ENCODE data around the gene TDRD12. TPM values are rescaled to one million over a fixed set of nuclear protein-coding genes. Genes with fewer than 3 reads are reported as not detected.
A peak's percentile ranks its signal among the peaks of the same experiment; 100 is the strongest.

TDRD12 gene
- total and polyA plus RNA-seq, 2 of the 13 experiments (the other 11 are each of a cell fraction or from before 2014, with no cell fraction given): 0.03 to 0.40 TPM

DNA sequence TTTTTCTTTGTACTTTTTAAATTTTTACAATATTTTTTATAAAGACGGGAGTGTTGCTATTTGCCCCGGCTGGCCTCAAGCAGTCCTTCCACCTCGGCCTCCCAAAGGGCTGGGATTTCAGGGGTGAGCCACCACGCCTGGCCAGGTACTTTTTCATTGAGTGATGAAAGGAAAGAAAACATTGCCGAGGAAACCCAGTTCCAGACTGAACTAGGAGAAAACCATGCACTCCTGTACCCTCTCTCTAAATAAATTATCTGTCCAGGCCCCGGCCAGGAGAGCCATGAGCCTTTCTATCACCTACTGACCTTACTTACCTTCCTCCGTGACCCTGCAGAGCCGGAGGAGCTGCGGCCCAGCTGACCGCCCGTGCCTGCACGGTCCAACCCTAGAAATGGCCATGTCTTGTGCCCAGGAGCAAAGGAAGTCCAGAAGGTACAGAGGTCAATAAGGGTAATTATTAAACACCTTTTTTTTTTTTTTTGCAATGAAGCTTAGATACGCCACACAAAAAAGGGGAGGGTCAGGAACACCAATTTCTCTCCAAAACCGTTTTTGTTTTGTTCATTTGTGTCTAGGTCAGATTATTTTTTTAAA is 149.9 kb downstream of the TDRD12 start, which contains the start of gene SLC7A9 (continued):
- TF ChIP-seq CEBPB (IDR thresholded peaks at IDR 0.05; ENCODE audit: borderline replicate concordance, low read depth, low read length) (no peak), ZNF281 (CRISPR knock-in tag; IDR thresholded peaks at IDR 0.05; ENCODE audit: borderline replicate concordance) (no peak), SIX4 (CRISPR knock-in tag; IDR thresholded peaks at IDR 0.05) (no peak), TSC22D2 (CRISPR knock-in tag; IDR thresholded peaks at IDR 0.05; ENCODE audit: borderline replicate concordance) (no peak), NFATC3 (CRISPR knock-in tag; IDR thresholded peaks at IDR 0.05) (no peak), ZNF205 (CRISPR knock-in tag; IDR thresholded peaks at IDR 0.05) (no peak), ZNF20 (CRISPR knock-in tag; IDR thresholded peaks at IDR 0.05) (no peak), GFI1 (CRISPR knock-in tag; IDR thresholded peaks at IDR 0.05; ENCODE audit: borderline replicate concordance) (no peak), NKX3-1 (CRISPR knock-in tag; IDR thresholded peaks at IDR 0.05) (0 out of 2 replicates have a peak, but pooled peaks have one; percentile 34), MXD4 (CRISPR knock-in tag; IDR thresholded peaks at IDR 0.05) (no peak), ZFP36 (IDR thresholded peaks at IDR 0.05; ENCODE audit: borderline replicate concordance, low read depth, low read length, partially characterized antibody) (no peak), ZNF383 (CRISPR knock-in tag; IDR thresholded peaks at IDR 0.05; ENCODE audit: borderline replicate concordance) (no peak), HCFC1 (IDR thresholded peaks at IDR 0.05; ENCODE audit: low read depth, low read length) (no peak), ZBED4 (CRISPR knock-in tag; IDR thresholded peaks at IDR 0.05; ENCODE audit: borderline replicate concordance) (no peak), BRD4 (CRISPR knock-in tag; IDR thresholded peaks at IDR 0.05) (no peak), ZNF224 (CRISPR knock-in tag; IDR thresholded peaks at IDR 0.05) (0 out of 2 replicates have a peak, but pooled peaks have one; percentile 1), HDAC6 (IDR thresholded peaks at IDR 0.05; ENCODE audit: low read depth, low read length) (no peak)
- TF ChIP-seq, protein P1, sequence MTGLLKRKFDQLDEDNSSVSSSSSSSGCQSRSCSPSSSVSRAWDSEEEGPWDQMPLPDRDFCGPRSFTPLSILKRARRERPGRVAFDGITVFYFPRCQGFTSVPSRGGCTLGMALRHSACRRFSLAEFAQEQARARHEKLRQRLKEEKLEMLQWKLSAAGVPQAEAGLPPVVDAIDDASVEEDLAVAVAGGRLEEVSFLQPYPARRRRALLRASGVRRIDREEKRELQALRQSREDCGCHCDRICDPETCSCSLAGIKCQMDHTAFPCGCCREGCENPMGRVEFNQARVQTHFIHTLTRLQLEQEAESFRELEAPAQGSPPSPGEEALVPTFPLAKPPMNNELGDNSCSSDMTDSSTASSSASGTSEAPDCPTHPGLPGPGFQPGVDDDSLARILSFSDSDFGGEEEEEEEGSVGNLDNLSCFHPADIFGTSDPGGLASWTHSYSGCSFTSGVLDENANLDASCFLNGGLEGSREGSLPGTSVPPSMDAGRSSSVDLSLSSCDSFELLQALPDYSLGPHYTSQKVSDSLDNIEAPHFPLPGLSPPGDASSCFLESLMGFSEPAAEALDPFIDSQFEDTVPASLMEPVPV (CRISPR knock-in tag; IDR thresholded peaks at IDR 0.05): no peak
- TF ChIP-seq, protein P2, sequence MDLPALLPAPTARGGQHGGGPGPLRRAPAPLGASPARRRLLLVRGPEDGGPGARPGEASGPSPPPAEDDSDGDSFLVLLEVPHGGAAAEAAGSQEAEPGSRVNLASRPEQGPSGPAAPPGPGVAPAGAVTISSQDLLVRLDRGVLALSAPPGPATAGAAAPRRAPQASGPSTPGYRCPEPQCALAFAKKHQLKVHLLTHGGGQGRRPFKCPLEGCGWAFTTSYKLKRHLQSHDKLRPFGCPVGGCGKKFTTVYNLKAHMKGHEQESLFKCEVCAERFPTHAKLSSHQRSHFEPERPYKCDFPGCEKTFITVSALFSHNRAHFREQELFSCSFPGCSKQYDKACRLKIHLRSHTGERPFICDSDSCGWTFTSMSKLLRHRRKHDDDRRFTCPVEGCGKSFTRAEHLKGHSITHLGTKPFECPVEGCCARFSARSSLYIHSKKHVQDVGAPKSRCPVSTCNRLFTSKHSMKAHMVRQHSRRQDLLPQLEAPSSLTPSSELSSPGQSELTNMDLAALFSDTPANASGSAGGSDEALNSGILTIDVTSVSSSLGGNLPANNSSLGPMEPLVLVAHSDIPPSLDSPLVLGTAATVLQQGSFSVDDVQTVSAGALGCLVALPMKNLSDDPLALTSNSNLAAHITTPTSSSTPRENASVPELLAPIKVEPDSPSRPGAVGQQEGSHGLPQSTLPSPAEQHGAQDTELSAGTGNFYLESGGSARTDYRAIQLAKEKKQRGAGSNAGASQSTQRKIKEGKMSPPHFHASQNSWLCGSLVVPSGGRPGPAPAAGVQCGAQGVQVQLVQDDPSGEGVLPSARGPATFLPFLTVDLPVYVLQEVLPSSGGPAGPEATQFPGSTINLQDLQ (CRISPR knock-in tag; IDR thresholded peaks at IDR 0.05): no peak

Data from HepG2 (cell line).